AG10803 (cell line): ENCODE measurements around the gene NBPF1.
"Not testable (repeated sequence)": the region's sequence is repeated elsewhere in the genome, so short reads cannot be mapped to it uniquely, and the experiment has no call there.

Source experiments
- DNase-seq: peaks from one replicate; pipeline ENCODE4 v3.0.0; 2010; ENCODE audit warnings: low read depth
- H3K4me3 ChIP-seq: 2 replicates; pipeline ENCODE4 v1.5.1; 2011; ENCODE audit warnings: mild to moderate bottlenecking, low read length, control low read depth
- TF ChIP-seq, protein P1 (sequence below): conservative IDR thresholded peaks from 2 replicates; pipeline ENCODE4 v1.5.1; 2011; ENCODE audit warnings: mild to moderate bottlenecking, low read length, control low read depth, inconsistent platforms

Gene NBPF1

GRCh38 chr1:16521288-16521583 lies 92.1 kb downstream of the NBPF1 start:
- no peak overlapping the region for H3K4me3 ChIP-seq
- no peak for DNase-seq
- TF ChIP-seq, protein P1, sequence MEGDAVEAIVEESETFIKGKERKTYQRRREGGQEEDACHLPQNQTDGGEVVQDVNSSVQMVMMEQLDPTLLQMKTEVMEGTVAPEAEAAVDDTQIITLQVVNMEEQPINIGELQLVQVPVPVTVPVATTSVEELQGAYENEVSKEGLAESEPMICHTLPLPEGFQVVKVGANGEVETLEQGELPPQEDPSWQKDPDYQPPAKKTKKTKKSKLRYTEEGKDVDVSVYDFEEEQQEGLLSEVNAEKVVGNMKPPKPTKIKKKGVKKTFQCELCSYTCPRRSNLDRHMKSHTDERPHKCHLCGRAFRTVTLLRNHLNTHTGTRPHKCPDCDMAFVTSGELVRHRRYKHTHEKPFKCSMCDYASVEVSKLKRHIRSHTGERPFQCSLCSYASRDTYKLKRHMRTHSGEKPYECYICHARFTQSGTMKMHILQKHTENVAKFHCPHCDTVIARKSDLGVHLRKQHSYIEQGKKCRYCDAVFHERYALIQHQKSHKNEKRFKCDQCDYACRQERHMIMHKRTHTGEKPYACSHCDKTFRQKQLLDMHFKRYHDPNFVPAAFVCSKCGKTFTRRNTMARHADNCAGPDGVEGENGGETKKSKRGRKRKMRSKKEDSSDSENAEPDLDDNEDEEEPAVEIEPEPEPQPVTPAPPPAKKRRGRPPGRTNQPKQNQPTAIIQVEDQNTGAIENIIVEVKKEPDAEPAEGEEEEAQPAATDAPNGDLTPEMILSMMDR: no peak

- not testable (repeated sequence) for DNase-seq, H3K4me3 ChIP-seq
Observed at GRCh38 chr1:16520435-16521287, 92.7 kb downstream of the NBPF1 start.

DNA sequence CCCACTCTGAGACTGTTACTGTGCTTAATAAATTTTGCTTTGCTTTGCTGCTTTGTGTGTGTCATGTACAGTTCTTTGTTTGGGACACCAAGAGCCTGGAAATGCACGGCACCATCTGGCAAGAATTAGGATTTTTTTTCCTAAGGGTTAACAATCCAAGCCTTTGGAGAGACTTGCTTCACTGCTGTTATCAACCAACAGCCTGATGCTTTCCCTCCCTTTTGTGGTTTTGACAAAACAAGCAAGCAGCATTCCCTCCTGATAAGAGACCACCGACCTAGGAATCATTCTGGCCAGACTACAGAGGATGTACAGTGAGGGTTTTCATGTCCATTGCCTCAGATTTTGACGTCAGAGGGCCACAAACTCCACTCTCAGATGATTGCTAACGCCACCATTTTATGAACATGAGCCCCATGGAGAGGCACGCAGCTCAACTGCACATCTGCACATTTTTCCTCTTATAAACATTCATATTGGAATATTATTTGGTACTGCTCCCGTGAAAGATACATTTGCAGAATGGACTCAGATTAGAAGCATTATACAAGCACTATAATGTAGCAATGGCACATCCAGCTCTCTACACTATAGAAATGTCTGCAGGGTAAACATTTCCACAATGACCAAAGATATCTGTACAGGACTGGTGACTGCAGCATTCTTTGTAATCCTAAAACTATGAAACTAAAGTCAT lies 94.0 kb downstream of the NBPF1 start:
- DNase-seq: not testable (repeated sequence)

DNA sequence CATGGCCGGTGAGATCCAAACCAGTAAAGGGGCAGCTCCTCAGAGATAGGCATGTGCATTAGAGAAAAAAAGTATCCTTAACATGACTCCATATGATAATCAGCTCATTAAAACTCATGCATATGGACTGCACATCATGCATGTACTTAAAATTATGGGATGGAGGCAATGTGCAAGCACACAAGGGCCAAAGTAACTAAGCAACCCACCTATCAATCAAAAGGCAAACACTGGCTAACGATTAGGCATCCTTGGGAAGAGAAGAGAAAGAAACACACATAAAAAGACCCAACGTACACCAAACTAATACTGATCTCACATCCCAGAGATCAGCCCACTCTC lies 94.5 kb downstream of the NBPF1 start:
- H3K4me3 ChIP-seq, DNase-seq: not testable (repeated sequence)

More for the DNA sequence above, 94.0 kb downstream of the NBPF1 start:
- H3K4me3 ChIP-seq: not testable (repeated sequence)

DNA sequence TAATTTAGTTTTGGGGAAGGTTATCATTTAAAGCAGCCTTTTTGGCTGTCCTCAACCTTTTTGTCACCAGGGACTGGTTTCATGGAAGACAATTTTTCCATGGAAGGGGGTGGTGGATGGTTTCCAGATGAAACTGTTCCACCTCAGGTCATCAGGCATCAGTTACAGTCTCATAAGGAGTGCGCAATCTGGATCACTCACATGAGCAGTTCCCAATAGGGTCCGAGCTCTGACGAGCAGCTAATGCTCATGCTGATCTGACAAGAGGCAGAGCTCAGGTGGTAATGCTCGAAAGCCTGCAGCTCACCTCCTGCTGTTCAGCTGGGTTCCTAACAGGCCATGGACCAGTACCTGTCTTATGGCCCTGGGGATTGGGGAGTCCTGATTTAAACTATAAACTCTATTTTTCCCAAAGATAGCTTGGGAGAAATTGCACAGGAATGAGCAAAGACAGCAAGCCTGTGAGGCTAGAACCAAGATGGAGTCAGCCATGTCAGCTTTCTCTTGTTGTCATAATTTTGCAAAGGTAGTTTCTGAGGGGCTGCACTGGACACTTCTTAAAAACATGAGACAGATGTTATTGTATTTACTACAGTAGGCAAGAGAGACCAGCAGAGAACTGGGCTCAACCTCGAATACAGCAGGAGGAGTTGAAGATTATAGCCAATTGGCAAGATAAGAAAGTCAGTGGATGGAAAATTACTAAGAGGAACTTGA lies 96.5 kb downstream of the NBPF1 start:
- not testable (repeated sequence) for H3K4me3 ChIP-seq

DNA sequence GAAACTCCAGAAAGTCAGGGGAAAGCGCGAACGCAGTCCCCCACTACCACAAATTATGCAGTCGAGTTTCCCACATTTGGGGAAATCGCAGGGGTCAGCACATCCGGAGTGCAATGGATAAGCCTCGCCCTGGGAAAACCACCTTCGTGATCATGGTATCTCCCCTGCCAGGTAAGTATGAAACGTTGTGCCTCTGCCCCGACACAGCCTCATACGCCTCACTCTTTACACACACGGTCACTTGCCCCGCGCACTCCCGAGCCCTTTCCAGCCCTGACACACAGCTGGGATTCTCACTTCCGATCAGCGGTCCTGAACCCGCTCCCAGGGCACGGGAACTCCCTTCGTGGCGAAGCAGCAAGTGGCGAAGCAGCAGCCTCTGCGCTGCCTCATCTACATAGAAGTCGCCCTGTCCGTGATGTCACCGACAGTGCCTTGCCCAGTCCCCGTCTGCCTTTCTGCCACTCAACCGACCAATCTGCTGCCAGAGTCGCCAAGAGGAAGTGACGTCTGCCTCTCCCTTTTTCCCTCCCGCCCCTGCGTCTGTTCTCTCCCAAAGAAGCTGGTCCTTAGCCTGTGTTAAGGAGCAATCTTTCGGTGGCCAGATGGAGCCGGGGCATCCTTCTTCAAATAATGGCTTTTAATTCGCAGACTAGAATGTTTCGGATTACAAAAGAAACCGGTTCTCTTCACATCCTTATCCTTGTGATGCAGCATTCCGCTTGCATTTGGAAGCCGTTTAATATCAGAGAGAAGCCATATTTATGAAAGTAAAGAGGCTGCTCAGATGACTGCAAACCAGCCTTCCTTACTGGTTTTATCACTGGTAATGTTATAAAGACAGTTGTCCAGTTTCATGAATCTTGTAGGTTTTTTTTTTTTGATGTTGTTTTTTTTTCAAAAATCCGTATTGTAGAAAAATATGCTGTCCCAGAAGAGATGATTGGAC lies 99.0 kb downstream of the NBPF1 start, which contains the start of gene RNU1-1:
TSS of gene RNU1-1 (minus strand) at position 179 of the 949 bp plus-strand sequence.
- H3K4me3 ChIP-seq: peak within 1 kb of the TSS; percentile 48
- DNase-seq: peak; percentile 73

More for the DNA sequence above, 96.5 kb downstream of the NBPF1 start:
- DNase-seq: not testable (repeated sequence)

DNA sequence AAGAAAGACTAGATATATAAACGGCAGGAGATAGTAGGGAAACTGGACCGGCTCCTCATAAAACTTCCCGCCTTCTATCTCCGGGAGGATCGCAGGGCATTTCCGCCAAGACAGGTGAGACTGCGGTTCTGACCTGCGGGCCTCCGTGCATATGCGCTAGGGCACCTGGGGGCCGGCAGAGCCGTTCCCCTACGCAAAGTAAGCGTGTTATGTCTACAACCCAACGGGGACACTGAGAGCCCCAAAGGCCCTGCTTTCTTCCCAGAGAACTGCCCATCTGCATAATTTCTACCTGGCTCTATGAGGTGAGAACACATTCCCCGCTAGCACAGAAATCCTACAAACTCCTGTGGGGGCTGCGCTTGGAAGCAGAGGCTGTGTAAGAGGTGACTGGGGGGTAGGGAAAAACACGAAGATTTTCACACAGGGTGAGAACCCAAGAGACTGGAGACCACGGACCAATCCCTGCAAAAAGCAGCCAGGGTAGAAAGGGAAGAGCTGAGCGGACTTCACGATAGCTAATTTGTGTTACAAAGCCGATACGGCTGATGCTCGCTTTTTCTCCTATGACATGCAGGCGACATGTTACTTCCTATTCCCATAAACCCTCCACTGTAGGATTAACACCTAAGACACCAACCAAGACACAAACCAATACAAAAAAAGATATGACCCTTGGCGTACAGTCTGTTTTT lies 99.8 kb downstream of the NBPF1 start:
- H3K4me3 ChIP-seq: not testable (repeated sequence)
- DNase-seq: peak; percentile 94

DNA sequence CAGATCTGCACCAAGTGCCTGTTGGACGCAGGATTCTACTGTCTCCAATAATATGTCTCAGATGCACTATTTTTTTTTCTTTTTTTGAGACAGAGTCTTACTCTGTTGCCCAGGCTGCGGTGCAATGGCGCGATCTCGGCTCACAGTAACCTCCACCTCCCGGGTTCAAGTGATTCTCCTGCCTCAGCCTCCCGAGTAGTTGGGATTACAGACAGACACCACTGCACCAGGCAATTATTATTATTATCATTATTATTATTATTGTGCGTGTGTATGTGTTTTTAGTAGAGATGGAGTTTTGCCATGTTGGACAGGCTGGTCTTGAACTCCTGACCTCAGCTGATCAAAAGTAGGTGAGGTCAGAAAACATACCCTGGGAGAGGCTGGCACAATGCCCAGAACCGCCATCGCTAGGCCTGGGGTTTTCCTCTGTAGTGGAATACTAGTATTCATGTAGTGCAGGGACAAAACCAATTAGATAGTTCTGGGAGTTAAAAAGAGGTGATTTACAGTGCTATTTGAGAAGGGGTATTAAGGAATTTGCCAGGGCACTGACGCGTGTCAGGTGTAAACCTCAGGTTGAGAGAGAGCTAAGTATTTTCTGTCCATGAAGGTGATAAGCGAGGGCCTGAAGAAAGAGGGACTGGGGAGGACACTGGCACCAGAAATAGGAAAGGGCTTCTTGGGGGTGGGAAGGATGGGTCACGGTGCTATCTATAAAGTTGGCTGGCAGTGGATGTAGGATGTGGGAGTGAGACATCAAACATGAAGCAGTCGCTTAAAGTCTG lies 100.5 kb downstream of the NBPF1 start:
- not testable (repeated sequence) for H3K4me3 ChIP-seq, DNase-seq
